Sigmoid colon (tissue), 7 donors: ENCODE data around the gene NUP214. TPM values are rescaled to one million over a fixed set of nuclear protein-coding genes. Genes with fewer than 3 reads are reported as not detected.

Source experiments
- DNase-seq: peaks from one replicate; pipeline ENCODE4 v3.0.0-alpha.2; 2019
- H3K27ac ChIP-seq, 4 donors: fragments of 200-600 bp; sonication (generic); one replicate each; pipeline ENCODE4 v1.5.1; 2016 to 2019; ENCODE audit warnings: mild to moderate bottlenecking in 1 of 4
- H3K27me3 ChIP-seq, 3 donors: fragments of 200-600 bp; sonication (generic); one replicate each; pipeline ENCODE4 v1.5.1; 2019; ENCODE audit warnings: mild to moderate bottlenecking in 1 of 3
- H3K36me3 ChIP-seq, 4 donors: fragments of 200-600 bp; sonication (generic); one replicate each; pipeline ENCODE4 v1.5.1; 2016 to 2019
- H3K4me1 ChIP-seq, 4 donors: fragments of 200-600 bp; sonication (generic); one replicate each; pipeline ENCODE4 v1.5.1; 2017 to 2019
- H3K4me3 ChIP-seq, 4 donors: fragments of 200-600 bp; sonication (generic); one replicate each; pipeline ENCODE4 v1.5.1; 2017 to 2019; ENCODE audit warnings: mild to moderate bottlenecking in 2 of 4, moderate library complexity in 1 of 4
- H3K9me3 ChIP-seq, 4 donors: fragments of 200-600 bp in 3 of 4; sonication (generic) in 3 of 4; one replicate each; pipeline versions ENCODE4 v1.5.1 to v1.6.1; 2013 to 2019
- CTCF ChIP-seq, 4 experiments: fragments of 450-650 bp in 3 of 4; fragments of 200-600 bp in 1 of 4; IDR thresholded peaks; one replicate each; pipeline ENCODE4 v1.5.1; 2016 to 2019; ENCODE audit warnings: antibody characterized with exemption in 4 of 4, mild to moderate bottlenecking in 3 of 4, moderate library complexity in 2 of 4
- EP300 ChIP-seq, 4 donors: sonication (generic); formaldehyde crosslinking; IDR thresholded peaks; one replicate each; pipeline ENCODE4 v1.6.1; 2017; ENCODE audit warnings: antibody characterized with exemption in 4 of 4
- POLR2A ChIP-seq, 2 donors: fragments of 450-650 bp; IDR thresholded peaks; one replicate each; pipeline ENCODE4 v1.6.1; 2016; ENCODE audit warnings: antibody characterized with exemption in 2 of 2, mild to moderate bottlenecking in 2 of 2, moderate library complexity in 2 of 2
- POLR2AphosphoS5 ChIP-seq, 4 donors: sonication (generic); formaldehyde crosslinking; IDR thresholded peaks; one replicate each; pipeline ENCODE4 v1.6.1; 2017; ENCODE audit warnings: antibody characterized with exemption in 4 of 4
- WGBS, 2 donors: extraction: QIAGEN DNeasy Blood & Tissue Kit; methylation state at CpG; one replicate each; pipeline ENCODE4 v1.1.7; 2013; 5-methylcytosine and 5-hydroxymethylcytosine counted together
- intact Hi-C: fragments of 100-400 bp; cut with DNase I; formaldehyde crosslinking; loops from one replicate; pipeline ENCODE4 v1.15.1; 2023
- polyA plus RNA-seq, 3 donors: library from polyadenylated mRNA; stranded (reverse); fragments of 200-250 nt; gene quantifications; one replicate each; pipeline ENCODE4 v1.2.3, GENCODE V29; 2013
- total RNA-seq, 4 donors: library from RNA; depleted of rRNA; stranded (reverse); fragments of >200 nt; gene quantifications; one replicate each; pipeline ENCODE4 v1.1.0, GENCODE V29; 2016
- donor health status: healthy with polysubstance abuse.
- donor health status: Bipolar disorder and iron deficiency.
- donor health status: healthy.

Gene NUP214
- total and polyA plus RNA-seq, 7 donors = 9.2 to 87.5 (median 28.5) TPM

DNA sequence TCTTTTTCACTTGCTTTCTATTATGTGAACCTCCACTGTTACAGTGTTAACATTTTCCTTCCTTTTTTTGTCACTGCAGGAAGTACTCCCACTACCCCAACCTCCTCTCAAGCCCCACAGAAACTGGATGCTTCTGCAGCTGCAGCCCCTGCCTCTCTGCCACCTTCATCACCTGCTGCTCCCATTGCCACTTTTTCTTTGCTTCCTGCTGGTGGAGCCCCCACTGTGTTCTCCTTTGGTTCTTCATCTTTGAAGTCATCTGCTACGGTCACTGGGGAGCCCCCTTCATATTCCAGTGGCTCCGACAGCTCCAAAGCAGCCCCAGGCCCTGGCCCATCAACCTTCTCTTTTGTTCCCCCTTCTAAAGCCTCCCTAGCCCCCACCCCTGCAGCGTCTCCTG is 18.8 kb downstream of the NUP214 start:
- Histone ChIP-seq H3K4me1 (no peaks in the 10 kb centered on the region), H3K36me3 (peaks cover 36 to 100% (median 79%) of the 10 kb centered on the region in 4 donors), H3K4me3 (no peak overlapping the region), H3K27ac (no peak overlapping the region), H3K9me3 (no peaks in the 10 kb centered on the region), H3K27me3 (no peaks in the 10 kb centered on the region)
- DNase-seq = no peak
- intact Hi-C loops = no loop called here
- no peak for TF ChIP-seq CTCF (IDR thresholded peaks at IDR 0.05)
- no peak for TF ChIP-seq POLR2A (IDR thresholded peaks at IDR 0.05)
- no peak for TF ChIP-seq POLR2AphosphoS5 (IDR thresholded peaks at IDR 0.05)
- no peak for TF ChIP-seq EP300 (IDR thresholded peaks at IDR 0.05)
- 80 to 94% methylated on average over 3 of the region's 3 CpGs for WGBS, 2 donors

DNA sequence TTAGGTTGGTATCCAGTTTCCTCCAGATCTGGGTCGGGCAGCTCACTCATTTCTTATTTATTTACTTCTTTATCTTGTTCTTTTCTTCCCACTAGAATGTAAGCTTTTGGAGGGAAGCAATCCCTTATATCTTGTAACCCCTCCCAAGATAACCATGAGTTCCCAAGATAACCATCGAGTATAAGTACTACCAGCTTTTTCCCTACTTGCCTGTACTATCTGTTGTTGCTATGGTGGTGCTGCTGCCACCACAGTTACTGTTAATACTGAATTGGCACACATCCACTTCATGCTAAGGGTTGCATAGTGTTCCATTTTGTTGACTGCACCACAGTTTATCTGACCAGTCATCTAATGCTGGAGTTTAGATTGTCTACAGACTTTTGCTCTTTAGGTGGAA is 19.9 kb downstream of the NUP214 start:
- H3K27me3 ChIP-seq = no peaks in the 10 kb centered on the region
- DNase-seq = no peak

GRCh38 chr9:131146186-131146585 is 20.8 kb downstream of the NUP214 start:
- Histone ChIP-seq H3K9me3 (no peaks in the 10 kb centered on the region), H3K36me3 (peaks cover 28 to 100% (median 78%) of the 10 kb centered on the region in 4 donors)
- intact Hi-C loops = no loop called here

More for the DNA sequence above, 19.9 kb downstream of the NUP214 start:
- Histone ChIP-seq H3K9me3 (no peaks in the 10 kb centered on the region), H3K4me1 (no peaks in the 10 kb centered on the region), H3K4me3 (no peak overlapping the region), H3K36me3 (peaks cover 25 to 100% (median 76%) of the 10 kb centered on the region in 4 donors), H3K27ac (no peak overlapping the region)
- TF ChIP-seq POLR2A (IDR thresholded peaks at IDR 0.05) = no peak
- no peak for TF ChIP-seq POLR2AphosphoS5 (IDR thresholded peaks at IDR 0.05)
- no peak for TF ChIP-seq EP300 (IDR thresholded peaks at IDR 0.05)
- no peak for TF ChIP-seq CTCF (IDR thresholded peaks at IDR 0.05)
- 84 to 93% methylated on average over 2 of the region's 2 CpGs for WGBS, 2 donors
- intact Hi-C loops = no loop called here

GRCh38 chr9:131148276-131148675 is 22.9 kb downstream of the NUP214 start:
- 81 to 91% methylated on average over 3 of the region's 3 CpGs for WGBS, 2 donors
- no peak for DNase-seq
- intact Hi-C loops = no loop called here
- Histone ChIP-seq H3K4me3 (no peak overlapping the region), H3K4me1 (no peaks in the 10 kb centered on the region), H3K27me3 (no peaks in the 10 kb centered on the region), H3K36me3 (peaks cover 38 to 100% (median 81%) of the 10 kb centered on the region in 4 donors), H3K9me3 (no peaks in the 10 kb centered on the region), H3K27ac (no peak overlapping the region)
- TF ChIP-seq EP300 (IDR thresholded peaks at IDR 0.05) (no peak), POLR2A (IDR thresholded peaks at IDR 0.05) (no peak), POLR2AphosphoS5 (IDR thresholded peaks at IDR 0.05) (no peak), CTCF (IDR thresholded peaks at IDR 0.05) (no peak)

More at GRCh38 chr9:131146186-131146585, 20.8 kb downstream of the NUP214 start:
- H3K4me1 ChIP-seq = no peaks in the 10 kb centered on the region
- H3K27ac ChIP-seq = no peak overlapping the region
- TF ChIP-seq CTCF (IDR thresholded peaks at IDR 0.05) = no peak
- TF ChIP-seq EP300 (IDR thresholded peaks at IDR 0.05) = no peak
- TF ChIP-seq POLR2AphosphoS5 (IDR thresholded peaks at IDR 0.05) = no peak
- TF ChIP-seq POLR2A (IDR thresholded peaks at IDR 0.05) = no peak
- H3K4me3 ChIP-seq = no peak overlapping the region
- WGBS, 2 donors = 92 to 96% methylated on average over 4 of the region's 4 CpGs
- DNase-seq = no peak
- H3K27me3 ChIP-seq = no peaks in the 10 kb centered on the region
